Uterus (tissue), 4 donors: Measurements from ENCODE around the gene ZIM2. TPM values are rescaled to one million over a fixed set of nuclear protein-coding genes. Genes with fewer than 3 reads are reported as not detected.
"Not testable (repeated sequence)": the region's sequence is repeated elsewhere in the genome, so short reads cannot be mapped to it uniquely, and the experiment has no call there.

Experiments used
- DNase-seq, 2 donors: peaks; one replicate each; pipeline ENCODE4 v3.0.0-alpha.2; 2019 to 2020
- H3K27ac ChIP-seq, 2 donors: fragments of 200-600 bp; sonication (generic); 1 replicate in 1 of 2; 2 replicates in 1 of 2; pipeline ENCODE4 v1.5.1; 2016 to 2018
- H3K27me3 ChIP-seq, 2 donors: fragments of 200-600 bp; sonication (generic); one replicate each; pipeline ENCODE4 v1.5.1; 2018 to 2019; ENCODE audit warnings: control low read depth in 1 of 2
- H3K36me3 ChIP-seq, 2 donors: fragments of 200-600 bp; sonication (generic); one replicate each; pipeline ENCODE4 v1.5.1; 2019; ENCODE audit warnings: control low read depth in 1 of 2
- H3K4me1 ChIP-seq, 2 donors: fragments of 200-600 bp; sonication (generic); one replicate each; pipeline ENCODE4 v1.5.1; 2018 to 2019; ENCODE audit warnings: control low read depth in 1 of 2
- H3K4me3 ChIP-seq, 2 donors: fragments of 200-600 bp; sonication (generic); 1 replicate in 1 of 2; 2 replicates in 1 of 2; pipeline ENCODE4 v1.5.1; 2018 to 2019; ENCODE audit warnings: mild to moderate bottlenecking in 1 of 2
- H3K9me3 ChIP-seq, 2 donors: fragments of 200-600 bp; sonication (generic); one replicate each; pipeline ENCODE4 v1.5.1; 2019; ENCODE audit warnings: control low read depth in 1 of 2
- POLR2A ChIP-seq, 2 donors: fragments of 450-650 bp; IDR thresholded peaks; one replicate each; pipeline ENCODE4 v1.6.1; 2016; ENCODE audit warnings: antibody characterized with exemption in 2 of 2, mild to moderate bottlenecking in 1 of 2, moderate library complexity in 1 of 2
- intact Hi-C: fragments of 100-400 bp; cut with DNase I; formaldehyde crosslinking; loops from one replicate; pipeline ENCODE4 v1.15.1; 2023; ENCODE audit warnings: low total_unique reads
- total RNA-seq, 4 donors: library from RNA; depleted of rRNA in 3 of 4; stranded (reverse); fragments of >200 nt in 3 of 4; gene quantifications; one replicate each; pipeline versions ENCODE4 v1.1.0 to v1.2.4, GENCODE V29; 2014 to 2023
- TF ChIP-seq, protein P1 (sequence below), 4 experiments: fragments of 200-600 bp in 2 of 4; fragments of 450-650 bp in 2 of 4; sonication (generic) in 2 of 4; IDR thresholded peaks; one replicate each; pipeline ENCODE4 v1.5.1; 2016 to 2019; ENCODE audit warnings: antibody characterized with exemption in 4 of 4, mild to moderate bottlenecking in 2 of 4, moderate library complexity in 1 of 4
- donor health status: DM: yes; HTN: yes; CAD: no.

The ZIM2 gene
- total RNA-seq, 4 donors from 2014 or later = 4.9 to 6.0 TPM; not detected in 2

GRCh38 chr19:56868446-56868845, 27.9 kb upstream of the ZIM2 start:
- H3K9me3 ChIP-seq = no peaks in the 10 kb centered on the region
- TF ChIP-seq, protein P1, sequence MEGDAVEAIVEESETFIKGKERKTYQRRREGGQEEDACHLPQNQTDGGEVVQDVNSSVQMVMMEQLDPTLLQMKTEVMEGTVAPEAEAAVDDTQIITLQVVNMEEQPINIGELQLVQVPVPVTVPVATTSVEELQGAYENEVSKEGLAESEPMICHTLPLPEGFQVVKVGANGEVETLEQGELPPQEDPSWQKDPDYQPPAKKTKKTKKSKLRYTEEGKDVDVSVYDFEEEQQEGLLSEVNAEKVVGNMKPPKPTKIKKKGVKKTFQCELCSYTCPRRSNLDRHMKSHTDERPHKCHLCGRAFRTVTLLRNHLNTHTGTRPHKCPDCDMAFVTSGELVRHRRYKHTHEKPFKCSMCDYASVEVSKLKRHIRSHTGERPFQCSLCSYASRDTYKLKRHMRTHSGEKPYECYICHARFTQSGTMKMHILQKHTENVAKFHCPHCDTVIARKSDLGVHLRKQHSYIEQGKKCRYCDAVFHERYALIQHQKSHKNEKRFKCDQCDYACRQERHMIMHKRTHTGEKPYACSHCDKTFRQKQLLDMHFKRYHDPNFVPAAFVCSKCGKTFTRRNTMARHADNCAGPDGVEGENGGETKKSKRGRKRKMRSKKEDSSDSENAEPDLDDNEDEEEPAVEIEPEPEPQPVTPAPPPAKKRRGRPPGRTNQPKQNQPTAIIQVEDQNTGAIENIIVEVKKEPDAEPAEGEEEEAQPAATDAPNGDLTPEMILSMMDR (IDR thresholded peaks at IDR 0.05) = no peak
- TF ChIP-seq POLR2A (IDR thresholded peaks at IDR 0.05) = no peak
- no peak overlapping the region for H3K27ac ChIP-seq
- no peak overlapping the region for H3K4me3 ChIP-seq
- DNase-seq = no peak
- H3K27me3 ChIP-seq = no peaks in the 10 kb centered on the region
- H3K36me3 ChIP-seq = no peaks in the 10 kb centered on the region
- intact Hi-C loops = no loop called here
- H3K4me1 ChIP-seq = no peaks in the 10 kb centered on the region

DNA sequence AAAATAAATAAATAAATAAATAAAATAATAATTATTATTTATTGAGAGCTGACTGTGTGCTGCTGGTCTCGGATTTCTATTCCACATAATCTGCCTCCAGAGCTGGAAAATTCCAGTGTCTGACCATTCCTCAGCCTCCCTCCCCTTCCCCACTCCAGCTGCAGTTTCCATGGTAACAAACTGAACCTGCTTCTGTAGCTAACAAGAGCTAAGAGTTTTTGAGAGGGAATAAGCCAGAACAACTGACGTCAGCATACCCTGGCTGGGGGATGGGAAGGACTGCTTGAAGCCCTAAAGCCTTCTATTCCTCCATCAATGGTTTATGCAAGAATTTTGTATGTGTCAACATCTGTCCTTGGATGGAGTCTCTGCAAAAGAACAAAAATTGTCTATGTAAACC, 26.0 kb upstream of the ZIM2 start:
- no peak overlapping the region for H3K4me3 ChIP-seq
- no peak overlapping the region for H3K27ac ChIP-seq
- no peaks in the 10 kb centered on the region for H3K9me3 ChIP-seq
- DNase-seq = peak in 1 of 2 donors; percentile 25
- intact Hi-C loops = no loop called here
- no peaks in the 10 kb centered on the region for H3K27me3 ChIP-seq
- H3K4me1 ChIP-seq = peaks cover 0 to 2% of the 10 kb centered on the region in 2 donors
- H3K36me3 ChIP-seq = no peaks in the 10 kb centered on the region
- TF ChIP-seq POLR2A (IDR thresholded peaks at IDR 0.05) = no peak

DNA sequence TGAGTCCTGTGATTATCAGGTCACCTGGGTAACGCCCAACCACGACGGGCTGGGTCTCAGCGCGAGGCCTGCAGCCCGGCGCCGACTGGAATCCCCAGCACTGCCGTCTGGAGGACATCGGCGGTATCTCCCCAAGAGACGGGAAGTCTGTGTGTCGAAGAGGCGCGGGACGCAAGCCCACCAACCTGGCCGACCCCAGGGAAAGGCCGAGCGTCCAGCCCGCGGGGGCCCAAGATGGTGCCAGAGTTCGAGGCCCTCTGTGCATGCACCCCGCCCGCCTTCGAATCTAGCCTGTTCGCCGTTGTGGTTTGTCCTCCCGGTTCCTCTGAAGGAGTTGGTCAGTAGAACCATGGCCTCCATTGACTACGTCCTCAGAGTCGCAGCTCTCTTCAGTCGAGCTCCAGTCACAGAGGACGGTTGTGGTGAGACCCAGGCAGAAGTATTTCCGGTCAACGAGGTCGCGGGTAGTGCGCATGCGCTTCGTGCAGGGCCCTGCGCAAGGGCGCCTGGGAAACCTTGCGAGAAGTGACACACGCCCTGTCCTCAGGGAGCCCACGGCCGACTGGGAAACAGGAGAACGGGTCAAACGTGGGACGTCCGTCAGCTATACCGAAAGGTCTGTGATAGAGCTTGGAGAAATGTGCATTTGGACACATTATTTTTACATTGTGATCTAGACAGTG, 24.1 kb upstream of the ZIM2 start:
- H3K27me3 ChIP-seq = no peaks in the 10 kb centered on the region
- no peaks in the 10 kb centered on the region for H3K9me3 ChIP-seq
- H3K27ac ChIP-seq = no peak overlapping the region
- H3K4me1 ChIP-seq = peaks cover 4 to 5% of the 10 kb centered on the region in 2 donors
- DNase-seq = no peak
- no peak overlapping the region for H3K4me3 ChIP-seq
- intact Hi-C loops = no loop called here
- TF ChIP-seq, protein P1 (IDR thresholded peaks at IDR 0.05) = no peak
- TF ChIP-seq POLR2A (IDR thresholded peaks at IDR 0.05) = no peak
- H3K36me3 ChIP-seq = no peaks in the 10 kb centered on the region

- intact Hi-C loops = no loop called here
- H3K9me3 ChIP-seq = no peaks in the 10 kb centered on the region
- H3K27me3 ChIP-seq = no peaks in the 10 kb centered on the region
- H3K4me1 ChIP-seq = peaks cover 4 to 5% of the 10 kb centered on the region in 2 donors
- H3K36me3 ChIP-seq = no peaks in the 10 kb centered on the region
- H3K27ac ChIP-seq = peak overlapping the region; percentile 38 to 46
- no peak for DNase-seq
- TF ChIP-seq, protein P1 (IDR thresholded peaks at IDR 0.05) = no peak
- no peak for TF ChIP-seq POLR2A (IDR thresholded peaks at IDR 0.05)
- no peak overlapping the region for H3K4me3 ChIP-seq
Observed at GRCh38 chr19:56862741-56863140, 22.2 kb upstream of the ZIM2 start.

DNA sequence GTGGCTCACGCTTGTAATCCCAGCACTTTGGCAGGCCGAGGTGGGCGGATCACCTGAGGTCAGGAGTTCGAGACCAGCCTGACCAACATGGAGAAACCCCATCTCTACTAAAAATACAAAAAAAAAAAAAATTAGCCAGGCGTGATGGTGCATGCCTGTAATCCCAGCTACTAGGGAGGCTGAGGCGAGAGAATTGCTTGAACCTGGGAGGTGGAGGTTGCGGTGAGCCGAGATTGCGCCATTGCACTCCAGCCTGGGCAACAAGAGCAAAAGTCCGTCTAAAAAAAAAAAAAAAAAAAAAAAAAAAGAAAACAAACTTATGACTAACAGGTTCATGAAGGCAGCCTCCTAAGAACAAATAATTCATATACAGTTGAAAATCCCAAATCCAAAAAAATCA, 19.9 kb upstream of the ZIM2 start:
- DNase-seq, intact Hi-C loops, H3K27me3 ChIP-seq, H3K9me3 ChIP-seq, H3K4me1 ChIP-seq, H3K4me3 ChIP-seq, H3K36me3 ChIP-seq: not testable (repeated sequence)
- peak overlapping the region; percentile 38 to 41 for H3K27ac ChIP-seq

DNA sequence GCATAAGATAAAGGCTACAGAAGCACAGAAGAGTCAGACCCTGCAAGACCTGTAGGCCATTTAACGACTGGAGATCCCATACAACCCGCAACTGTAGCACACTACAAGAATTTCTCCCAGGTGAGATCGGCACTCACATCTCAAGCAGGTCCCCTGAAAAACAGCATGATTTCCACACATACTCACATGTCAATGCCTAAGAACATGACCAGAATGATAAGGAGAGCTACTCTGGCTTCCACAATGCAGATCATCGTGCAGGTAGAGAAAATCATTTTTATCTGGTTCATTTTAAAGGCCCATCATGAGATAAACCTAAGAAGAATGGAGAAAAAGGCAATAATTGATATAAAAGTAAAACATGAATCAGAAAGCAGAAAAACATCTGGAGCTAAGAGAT, 17.5 kb upstream of the ZIM2 start:
- Histone ChIP-seq H3K4me3 (no peak overlapping the region), H3K9me3 (no peaks in the 10 kb centered on the region), H3K4me1 (peaks cover 4 to 5% of the 10 kb centered on the region in 2 donors), H3K27ac (no peak overlapping the region), H3K27me3 (no peaks in the 10 kb centered on the region), H3K36me3 (no peaks in the 10 kb centered on the region)
- TF ChIP-seq POLR2A (IDR thresholded peaks at IDR 0.05) = no peak
- TF ChIP-seq, protein P1 (IDR thresholded peaks at IDR 0.05) = no peak
- intact Hi-C loops = no loop called here
- no peak for DNase-seq
